NCI-H2029 treated with DMSO at 0.1 percent for 48 hours (cell line): Measurements from ENCODE around the gene LTBP4.
"Not testable (repeated sequence)": the region's sequence is repeated elsewhere in the genome, so short reads cannot be mapped to it uniquely, and the experiment has no call there.

Source experiments
- DNase-seq: peaks from one replicate; lab custom pipeline; 2025; lab: John Stamatoyannopoulos, UW

The LTBP4 gene

DNA sequence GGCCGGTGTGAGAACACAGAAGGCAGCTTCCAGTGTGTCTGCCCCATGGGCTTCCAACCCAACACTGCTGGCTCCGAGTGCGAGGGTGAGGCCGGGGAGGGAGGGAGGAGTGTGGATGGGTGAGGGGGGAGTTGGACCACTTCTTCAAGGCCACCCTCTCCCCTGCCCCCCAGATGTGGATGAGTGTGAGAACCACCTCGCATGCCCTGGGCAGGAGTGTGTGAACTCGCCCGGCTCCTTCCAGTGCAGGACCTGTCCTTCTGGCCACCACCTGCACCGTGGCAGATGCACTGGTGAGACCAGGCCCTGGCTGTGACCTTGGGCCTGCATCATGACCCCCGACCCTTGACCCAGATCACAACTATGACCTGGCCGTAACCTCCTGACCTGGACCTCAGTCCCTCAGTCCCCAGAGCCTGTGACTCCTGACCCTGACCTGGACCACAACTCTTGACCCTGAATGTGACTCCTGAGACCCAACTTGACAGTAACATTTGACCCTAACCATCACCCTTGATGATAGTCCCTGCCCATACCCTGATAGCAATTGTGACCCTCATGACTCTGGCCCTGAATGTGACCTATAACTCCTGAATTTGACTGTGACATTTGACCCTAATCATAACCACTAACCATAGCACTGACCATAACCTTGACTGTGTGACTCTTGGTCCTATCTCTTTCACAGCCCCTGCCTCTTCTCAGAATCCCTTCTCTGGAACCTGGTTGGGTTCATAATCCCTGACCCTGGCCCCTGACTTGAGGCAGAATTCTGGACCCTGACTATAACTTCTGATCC, 10.9 kb downstream of the LTBP4 start:
- no peak for DNase-seq

- DNase-seq, result no peak
Observed at GRCh38 chr19:40612831-40613689, 11.9 kb downstream of the LTBP4 start.

GRCh38 chr19:40613690-40614621, 12.8 kb downstream of the LTBP4 start:
- peak; percentile 68 for DNase-seq

DNA sequence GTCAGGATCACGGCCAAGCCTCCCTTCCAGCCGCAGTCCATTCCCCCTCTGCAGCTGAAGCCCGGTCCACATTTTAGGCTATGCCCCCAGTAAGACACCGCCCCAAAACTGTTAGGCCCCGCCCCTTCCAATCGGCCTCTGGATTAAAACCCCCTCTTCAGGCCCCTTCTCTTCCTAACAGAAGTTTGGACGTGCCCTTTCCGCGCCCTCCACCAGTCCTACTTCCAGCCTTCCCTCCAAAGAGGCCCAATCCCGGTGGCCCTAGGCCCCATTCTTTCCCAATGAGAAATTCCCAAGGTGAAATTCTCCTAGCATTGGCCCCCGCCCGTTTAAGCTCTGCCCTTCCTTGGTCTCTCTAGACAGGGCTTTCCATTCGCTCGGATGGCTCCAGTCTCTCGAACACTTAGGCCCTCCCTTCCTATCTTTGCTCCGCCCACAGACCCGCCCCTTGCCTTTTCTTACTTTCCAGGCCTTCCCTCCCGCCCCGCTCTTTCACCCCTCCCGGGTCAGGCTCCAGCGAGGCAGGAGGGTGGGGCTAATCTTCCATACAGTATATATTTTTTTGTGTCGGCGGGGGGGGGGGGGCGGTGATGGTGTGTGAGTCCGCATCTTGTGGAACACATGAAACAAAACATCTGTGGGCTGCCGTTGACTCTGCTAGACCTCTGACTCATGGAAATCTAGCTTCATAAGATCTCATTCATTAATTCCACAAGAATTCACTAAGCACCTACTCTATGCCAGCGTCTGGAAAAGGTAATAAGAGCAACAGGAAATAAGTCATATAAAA, 13.6 kb downstream of the LTBP4 start:
- DNase-seq, result peak; percentile 66

- no peak for DNase-seq
Observed at GRCh38 chr19:40616178-40616577, 15.0 kb downstream of the LTBP4 start.

DNA sequence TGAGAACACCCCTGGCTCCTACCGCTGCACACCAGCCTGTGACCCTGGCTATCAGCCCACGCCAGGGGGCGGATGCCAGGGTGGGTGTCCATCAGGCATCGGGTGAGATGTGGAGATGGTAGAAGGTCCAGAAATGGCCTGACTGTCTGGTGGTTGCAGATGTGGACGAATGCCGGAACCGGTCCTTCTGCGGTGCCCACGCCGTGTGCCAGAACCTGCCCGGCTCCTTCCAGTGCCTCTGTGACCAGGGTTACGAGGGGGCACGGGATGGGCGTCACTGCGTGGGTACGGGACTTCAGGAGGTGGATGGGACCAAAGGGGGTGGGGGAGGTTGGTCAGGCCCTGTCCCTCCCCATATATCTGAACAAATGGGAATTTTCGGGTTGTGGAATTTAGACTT, 15.8 kb downstream of the LTBP4 start:
- no peak for DNase-seq

- DNase-seq, result no peak
Observed at GRCh38 chr19:40617961-40618360, 16.8 kb downstream of the LTBP4 start.

DNA sequence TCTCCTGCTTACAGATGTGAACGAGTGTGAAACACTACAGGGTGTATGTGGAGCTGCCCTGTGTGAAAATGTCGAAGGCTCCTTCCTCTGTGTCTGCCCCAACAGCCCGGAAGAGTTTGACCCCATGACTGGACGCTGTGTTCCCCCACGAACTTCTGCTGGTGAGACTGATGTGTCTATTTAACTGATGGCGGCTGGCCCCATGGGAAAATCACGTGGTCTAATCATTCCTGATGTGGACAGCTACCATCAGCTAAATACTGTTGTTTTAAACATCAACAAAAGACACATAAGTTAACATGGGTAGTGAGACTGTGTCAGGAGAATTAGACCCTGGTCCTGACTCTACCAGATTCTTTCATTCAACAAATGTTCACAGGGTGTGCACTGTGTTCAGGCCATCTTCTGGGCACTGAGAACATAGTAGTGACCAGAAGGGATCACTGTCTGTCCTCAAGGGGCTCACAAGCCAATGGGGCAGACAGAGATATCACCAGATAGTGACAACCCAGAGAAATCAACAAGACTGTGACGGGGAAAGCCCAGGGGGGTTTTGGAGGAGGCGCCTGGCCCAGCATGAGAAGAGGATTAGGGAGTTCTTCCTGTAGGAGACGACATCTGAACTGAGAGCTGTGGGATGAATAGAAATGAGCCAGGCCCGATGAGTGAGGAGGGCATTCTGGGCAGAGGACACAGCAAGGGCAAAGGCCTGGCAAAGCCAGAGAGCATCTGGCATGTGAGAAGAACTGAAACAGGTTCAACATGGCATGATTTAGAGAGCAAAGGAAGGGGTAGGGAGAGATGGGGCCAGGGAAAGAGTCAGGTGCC, 18.4 kb downstream of the LTBP4 start:
- no peak for DNase-seq

GRCh38 chr19:40620161-40620485, 19.0 kb downstream of the LTBP4 start:
- no peak for DNase-seq

- DNase-seq, result no peak
Observed at GRCh38 chr19:40621283-40621682, 20.1 kb downstream of the LTBP4 start.

GRCh38 chr19:40621966-40622772, 21.0 kb downstream of the LTBP4 start:
- no peak for DNase-seq

DNA sequence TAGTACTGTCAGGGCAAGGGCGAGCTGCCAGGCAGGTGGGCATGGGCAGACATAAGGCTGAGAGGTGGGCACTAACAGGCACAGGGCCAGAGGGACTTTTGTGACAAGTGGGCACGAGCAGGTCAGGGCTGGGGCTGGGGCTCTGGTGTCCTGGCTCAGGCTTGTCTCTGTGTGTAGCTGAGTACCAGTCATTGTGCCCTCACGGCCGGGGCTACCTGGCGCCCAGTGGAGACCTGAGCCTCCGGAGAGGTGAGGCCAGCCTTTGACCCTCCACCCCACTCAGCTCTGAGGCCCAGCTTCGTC, 21.6 kb downstream of the LTBP4 start:
- no peak for DNase-seq

- peak; percentile 92 for DNase-seq
Observed at GRCh38 chr19:40623403-40624251, 22.5 kb downstream of the LTBP4 start.

DNA sequence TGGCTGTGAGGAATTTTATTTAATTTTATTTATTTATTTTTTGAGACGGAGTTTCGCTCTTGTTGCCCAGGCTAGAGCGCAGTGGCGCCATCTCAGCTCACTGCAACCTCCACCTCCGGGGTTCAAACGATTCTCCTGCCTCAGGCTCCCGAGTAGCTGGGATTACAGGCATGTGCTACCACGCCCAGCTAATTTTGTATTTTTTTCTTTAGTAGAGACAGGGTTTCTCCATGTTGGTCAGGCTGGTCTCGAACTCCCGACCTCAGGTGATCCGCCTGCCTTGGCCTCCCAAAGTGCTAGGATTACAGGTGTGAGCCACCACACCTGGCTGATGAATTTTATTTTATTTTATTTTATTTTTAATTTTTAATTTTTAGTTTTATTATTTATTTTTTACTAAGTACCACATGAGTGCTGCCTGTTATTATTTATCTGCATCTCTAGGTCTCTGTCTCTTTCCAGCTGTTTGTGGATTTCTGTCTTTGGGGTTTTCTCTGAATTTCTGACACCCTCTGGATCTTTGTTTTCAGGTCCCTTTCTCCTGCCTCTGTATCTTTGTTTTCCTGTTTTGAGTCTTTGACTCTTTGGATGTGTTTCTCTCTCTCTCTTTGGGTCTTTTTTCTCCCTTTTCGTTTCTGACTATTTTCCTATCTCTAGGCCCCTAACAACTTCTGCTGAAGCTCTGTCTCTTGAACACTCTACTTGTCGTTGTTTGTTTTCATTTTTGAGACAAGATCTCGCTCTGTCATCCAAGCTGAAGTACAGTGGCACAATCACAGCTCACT, 23.4 kb downstream of the LTBP4 start:
- DNase-seq, result not testable (repeated sequence)

DNA sequence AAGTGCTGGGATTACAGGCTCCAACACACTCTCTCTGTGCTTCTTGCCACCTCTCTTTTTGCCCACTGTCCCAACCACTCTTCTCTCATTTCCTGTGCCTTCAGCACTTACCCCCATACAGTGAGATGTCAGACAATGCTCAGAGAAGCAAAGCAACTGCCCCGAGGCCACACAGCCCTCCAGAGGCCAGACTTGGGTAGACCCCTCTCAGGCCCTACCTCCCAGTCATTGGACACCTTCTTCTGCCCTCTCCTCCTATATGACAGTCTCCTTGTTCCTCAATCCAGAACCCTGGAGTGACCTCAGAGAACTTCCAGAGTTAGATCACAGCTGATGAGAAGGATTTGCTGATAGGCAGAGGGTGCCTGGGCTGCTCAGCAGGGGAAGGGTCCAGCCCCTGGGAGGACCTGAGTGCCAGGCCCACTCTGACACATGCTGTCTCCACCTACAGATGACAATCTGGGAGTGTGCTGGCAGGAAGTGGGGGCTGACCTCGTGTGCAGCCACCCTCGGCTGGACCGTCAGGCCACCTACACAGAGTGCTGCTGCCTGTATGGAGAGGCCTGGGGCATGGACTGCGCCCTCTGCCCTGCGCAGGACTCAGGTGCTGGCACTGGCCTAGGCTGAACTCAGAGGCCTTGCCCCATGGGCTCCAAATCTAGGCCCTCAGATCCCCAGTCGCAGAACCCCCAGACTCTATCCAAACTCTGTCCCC, 24.4 kb downstream of the LTBP4 start:
- no peak for DNase-seq

DNA sequence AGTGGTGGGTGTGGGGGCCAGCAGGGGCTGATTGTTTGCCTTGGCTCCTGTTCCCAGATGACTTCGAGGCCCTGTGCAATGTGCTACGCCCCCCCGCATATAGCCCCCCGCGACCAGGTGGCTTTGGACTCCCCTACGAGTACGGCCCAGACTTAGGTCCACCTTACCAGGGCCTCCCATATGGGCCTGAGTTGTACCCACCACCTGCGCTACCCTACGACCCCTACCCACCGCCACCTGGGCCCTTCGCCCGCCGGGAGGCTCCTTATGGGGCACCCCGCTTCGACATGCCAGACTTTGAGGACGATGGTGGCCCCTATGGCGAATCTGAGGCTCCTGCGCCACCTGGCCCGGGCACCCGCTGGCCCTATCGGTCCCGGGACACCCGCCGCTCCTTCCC, 25.7 kb downstream of the LTBP4 start:
- no peak for DNase-seq

- DNase-seq, result no peak
Observed at GRCh38 chr19:40627486-40628279, 26.5 kb downstream of the LTBP4 start.
